Transverse colon (tissue), 4 donors: ENCODE results near the gene PALLD. TPM values are rescaled to one million over a fixed set of nuclear protein-coding genes. Genes with fewer than 3 reads are reported as not detected.

ENCODE experiments used
- DNase-seq: peaks from one replicate; pipeline ENCODE4 v3.0.0-alpha.2; 2019
- H3K27ac ChIP-seq, 4 donors: fragments of 200-600 bp; sonication (generic); 2 replicates each; pipeline ENCODE4 v1.5.1; 2016 to 2018; ENCODE audit warnings: inconsistent platforms in 4 of 4
- H3K27me3 ChIP-seq: fragments of 200-600 bp; sonication (generic); 2 replicates; pipeline ENCODE4 v1.5.1; 2017; ENCODE audit warnings: inconsistent platforms
- H3K36me3 ChIP-seq, 4 donors: fragments of 200-600 bp; sonication (generic); 2 replicates each; pipeline ENCODE4 v1.5.1; 2017 to 2019; ENCODE audit warnings: inconsistent platforms in 4 of 4
- H3K4me1 ChIP-seq, 4 donors: fragments of 200-600 bp; sonication (generic); 2 replicates each; pipeline ENCODE4 v1.5.1; 2017 to 2020; ENCODE audit warnings: inconsistent platforms in 4 of 4
- H3K4me3 ChIP-seq, 4 donors: fragments of 200-600 bp; sonication (generic); 1 replicate in 1 of 4; 2 replicates in 3 of 4; pipeline versions ENCODE4 v1.5.1 to v1.6.1; 2017 to 2019; ENCODE audit warnings: inconsistent platforms in 4 of 4
- H3K9me3 ChIP-seq, 2 donors: fragments of 200-600 bp; sonication (generic); 2 replicates each; pipeline ENCODE4 v1.5.1; 2017 to 2019; ENCODE audit warnings: inconsistent platforms in 2 of 2
- CTCF ChIP-seq, 5 experiments: fragments of 200-600 bp in 3 of 5; fragments of 450-650 bp in 2 of 5; sonication (generic) in 3 of 5; IDR thresholded peaks; 1 replicate in 2 of 5; 2 replicates in 3 of 5; pipeline ENCODE4 v1.5.1; 2016 to 2017; ENCODE audit warnings: antibody characterized with exemption in 5 of 5, inconsistent platforms in 3 of 5, mild to moderate bottlenecking in 2 of 5, moderate library complexity in 1 of 5
- EP300 ChIP-seq: sonication (generic); formaldehyde crosslinking; IDR thresholded peaks from one replicate; pipeline ENCODE4 v1.6.1; 2017; ENCODE audit warnings: antibody characterized with exemption, low read depth
- POLR2A ChIP-seq: fragments of 450-650 bp; IDR thresholded peaks from one replicate; pipeline ENCODE4 v1.6.1; 2016; ENCODE audit warnings: antibody characterized with exemption, mild to moderate bottlenecking, moderate library complexity
- POLR2AphosphoS5 ChIP-seq, 3 donors: sonication (generic); formaldehyde crosslinking; IDR thresholded peaks; one replicate each; pipeline ENCODE4 v1.6.1; 2016; ENCODE audit warnings: antibody characterized with exemption in 3 of 3
- WGBS, 2 donors: methylation state at CpG; one replicate each; pipeline ENCODE4 v1.1.5; 2018; ENCODE audit warnings: low coverage in 1 of 2; 5-methylcytosine and 5-hydroxymethylcytosine counted together
- in situ Hi-C, 4 donors: fragments of 200-750 bp; cut with MboI; loops; one replicate each; pipeline versions ENCODE4 v1.15.0 to v1.15.1; 2017; ENCODE audit warnings: low sequenced_read_pairs in 3 of 4, low pct_ligation_motif_present in 1 of 4, low pct_unique_long_range_greater_than_20kb in 1 of 4
- intact Hi-C: fragments of 100-400 bp; cut with DNase I; formaldehyde crosslinking; loops from one replicate; pipeline ENCODE4 v1.15.1; 2023; ENCODE audit warnings: low total_unique reads
- total RNA-seq, 4 donors: library from RNA; depleted of rRNA; stranded (reverse); fragments of >200 nt; gene quantifications; one replicate each; pipeline ENCODE4 v1.1.0, GENCODE V29; 2016

PALLD gene
- total RNA-seq, 4 donors from 2014 or later: 230 to 309 (median 278) TPM

DNA sequence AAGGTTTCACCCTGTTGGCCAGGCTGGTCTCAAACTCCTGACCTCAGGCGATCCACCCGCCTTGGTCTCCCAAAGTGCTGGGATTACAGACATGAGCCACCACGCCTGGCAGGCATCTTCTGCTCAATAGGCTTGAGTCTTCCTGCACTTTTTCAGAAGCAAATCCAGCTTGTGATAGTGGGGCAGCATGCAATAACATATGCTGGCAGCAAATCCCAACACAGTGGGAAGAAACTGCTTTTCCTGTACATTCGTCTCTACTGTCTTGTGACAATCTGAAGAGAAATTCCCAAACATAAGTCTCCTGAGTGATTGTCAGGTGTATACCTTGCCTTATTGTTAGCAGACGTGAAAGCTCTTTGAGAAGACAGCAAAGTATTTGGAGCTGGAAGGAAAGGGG, 145.7 kb downstream of the PALLD start:
- Histone ChIP-seq H3K9me3 (no peaks in the 10 kb centered on the region), H3K27ac (peak overlapping the region; percentile 26 to 68 (median 46)), H3K36me3 (no peaks in the 10 kb centered on the region), H3K27me3 (no peaks in the 10 kb centered on the region), H3K4me3 (no peak overlapping the region), H3K4me1 (peaks cover 0 to 5% (median 1%) of the 10 kb centered on the region in 4 donors)
- in situ Hi-C loops (no loop called here), intact Hi-C loops (no loop called here)
- TF ChIP-seq POLR2A: no peak
- no peak for TF ChIP-seq POLR2AphosphoS5 (IDR thresholded peaks at IDR 0.05)
- no peak for TF ChIP-seq EP300
- TF ChIP-seq CTCF (IDR thresholded peaks at IDR 0.05): no peak
- DNase-seq: no peak
- 79% methylated on average over 5 of the region's 5 CpGs; no CpG with 5 or more reads in 1 of the 2 donors for WGBS, 2 donors

DNA sequence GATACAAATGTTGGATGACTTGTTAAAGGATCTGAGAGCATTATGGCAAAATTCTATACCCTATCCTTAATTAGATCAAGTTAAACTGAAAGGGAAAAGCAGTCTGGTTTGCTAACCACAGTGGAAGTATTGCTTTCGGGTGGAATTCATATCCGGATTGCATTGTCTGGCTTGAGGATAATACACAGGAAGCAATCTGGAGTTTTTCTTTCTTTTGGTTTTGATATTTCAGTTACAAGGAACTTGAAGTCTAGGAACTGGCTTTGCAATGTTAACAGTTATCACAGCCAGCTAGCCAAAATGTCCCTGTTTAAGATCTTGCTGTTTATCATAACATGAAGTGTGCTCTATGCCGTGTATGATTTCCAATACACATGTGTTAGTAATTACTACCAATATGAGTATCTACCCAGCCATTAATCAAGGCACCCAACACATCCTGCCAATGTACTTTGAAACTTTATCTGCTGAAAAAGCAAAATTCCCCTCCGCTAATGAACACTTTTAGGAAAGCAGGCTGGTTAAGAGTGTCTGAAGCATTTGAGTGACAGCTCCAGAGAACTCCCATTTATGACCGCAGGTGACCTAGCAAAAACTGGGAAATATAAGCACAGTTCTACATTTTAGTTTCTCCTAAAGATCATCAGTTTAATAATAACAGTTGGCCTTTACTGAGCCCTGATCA, 146.4 kb downstream of the PALLD start:
- H3K9me3 ChIP-seq: no peaks in the 10 kb centered on the region
- in situ Hi-C loops: no loop called here
- no peaks in the 10 kb centered on the region for H3K36me3 ChIP-seq
- intact Hi-C loops: no loop called here
- TF ChIP-seq POLR2AphosphoS5 (IDR thresholded peaks at IDR 0.05) (no peak), POLR2A (no peak), EP300 (no peak), CTCF (IDR thresholded peaks at IDR 0.05) (no peak)
- peaks cover 0 to 5% (median 1%) of the 10 kb centered on the region in 4 donors for H3K4me1 ChIP-seq
- H3K27me3 ChIP-seq: no peaks in the 10 kb centered on the region
- peak overlapping the region; percentile 26 to 68 (median 46) for H3K27ac ChIP-seq
- H3K4me3 ChIP-seq: no peak overlapping the region
- 62 to 74% methylated on average over 5 of the region's 5 CpGs for WGBS, 2 donors
- DNase-seq: no peak

DNA sequence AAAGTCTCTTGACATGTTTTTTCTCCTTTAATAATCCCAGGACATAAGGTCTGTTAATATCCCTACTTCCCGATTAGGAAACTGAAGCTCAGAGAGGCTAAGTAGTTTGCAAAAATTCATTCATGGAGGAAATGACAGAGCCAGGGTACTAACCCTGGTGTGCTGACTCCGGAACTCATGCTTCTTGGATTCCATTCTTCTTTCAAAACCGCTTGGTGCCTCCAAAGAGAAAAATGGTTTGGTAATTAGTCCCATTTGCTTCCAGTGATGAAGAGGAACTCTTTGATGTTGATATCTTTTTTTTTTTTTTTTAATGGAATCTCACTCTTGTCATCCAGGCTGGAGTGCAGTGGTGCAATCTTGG, 146.9 kb downstream of the PALLD start:
- no peaks in the 10 kb centered on the region for H3K36me3 ChIP-seq
- H3K27me3 ChIP-seq: no peaks in the 10 kb centered on the region
- WGBS, 2 donors: 91 to 93% methylated on average over 3 of the region's 3 CpGs
- H3K9me3 ChIP-seq: no peaks in the 10 kb centered on the region
- DNase-seq: no peak
- in situ Hi-C loops (no loop called here), intact Hi-C loops (no loop called here)
- TF ChIP-seq POLR2A (no peak), CTCF (IDR thresholded peaks at IDR 0.05) (no peak), POLR2AphosphoS5 (IDR thresholded peaks at IDR 0.05) (no peak), EP300 (no peak)
- peak overlapping the region in 2 of 4 donors; percentile 46 to 68 for H3K27ac ChIP-seq
- peaks cover 0 to 5% (median 1%) of the 10 kb centered on the region in 4 donors for H3K4me1 ChIP-seq
- no peak overlapping the region for H3K4me3 ChIP-seq

DNA sequence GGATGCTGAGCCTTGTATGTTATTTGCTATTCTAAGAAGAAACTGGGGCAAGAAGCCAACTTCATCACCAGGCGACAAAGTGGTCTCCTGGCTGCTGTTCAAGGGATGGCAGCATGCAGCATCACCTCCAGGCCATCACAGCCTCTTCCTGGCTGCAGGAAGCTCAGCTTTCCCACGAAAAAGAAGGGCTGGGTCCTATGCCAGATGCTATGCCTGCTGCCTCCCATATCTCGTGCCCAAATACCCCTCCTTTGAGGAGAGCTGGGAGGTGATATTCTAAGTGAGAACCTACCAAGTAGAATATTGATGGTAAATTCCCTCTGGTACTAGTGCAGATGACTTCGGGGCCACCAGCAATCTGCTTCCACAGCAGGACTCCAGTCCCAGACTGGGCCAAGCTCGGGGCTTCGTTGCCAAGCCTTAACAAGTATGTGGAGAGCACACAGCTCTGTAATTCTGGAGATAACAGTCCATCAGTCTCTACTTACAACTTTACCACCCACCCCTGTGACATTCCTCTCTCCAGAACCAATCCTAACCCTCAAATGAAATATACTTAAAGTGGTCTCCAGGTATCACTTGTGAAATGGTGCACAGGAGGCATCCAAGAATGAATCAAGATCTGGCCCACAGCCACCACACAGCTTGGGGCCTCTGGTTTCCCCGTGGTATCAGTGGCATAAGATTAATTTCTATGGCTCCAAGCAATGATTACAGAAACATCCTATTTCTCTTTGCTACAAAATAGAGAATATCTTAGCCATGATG, 149.3 kb downstream of the PALLD start:
- no peaks in the 10 kb centered on the region for H3K27me3 ChIP-seq

More for the DNA sequence above, 149.3 kb downstream of the PALLD start:
- WGBS, 2 donors: 59 to 67% methylated on average over 2 to 7 of the region's 7 CpGs
- Histone ChIP-seq H3K36me3 (no peaks in the 10 kb centered on the region), H3K9me3 (no peaks in the 10 kb centered on the region), H3K27ac (no peak overlapping the region), H3K4me3 (no peak overlapping the region), H3K4me1 (peaks cover 0 to 5% (median 1%) of the 10 kb centered on the region in 4 donors)
- in situ Hi-C loops: no loop called here
- intact Hi-C loops: no loop called here
- no peak for TF ChIP-seq CTCF (IDR thresholded peaks at IDR 0.05)
- TF ChIP-seq POLR2A: no peak
- TF ChIP-seq EP300: no peak
- TF ChIP-seq POLR2AphosphoS5 (IDR thresholded peaks at IDR 0.05): no peak
- no peak for DNase-seq
